NT2/D1 (cell line): Measurements from ENCODE around the gene PHC2.

Source experiments
- DNase-seq: peaks from one replicate; pipeline ENCODE4 v3.0.0-alpha.2; 2011; ENCODE audit warnings: low read depth, low spot score
- H3K27me3 ChIP-seq: 2 replicates; pipeline ENCODE4 v1.6.0; 2011; ENCODE audit warnings: mild to moderate bottlenecking; ENCODE audit not compliant: insufficient read length, insufficient read depth
- H3K36me3 ChIP-seq: 2 replicates; pipeline ENCODE4 v1.6.1; 2011; ENCODE audit warnings: mild to moderate bottlenecking, low read length, mixed read lengths; ENCODE audit not compliant: insufficient read depth, insufficient read length
- H3K4me1 ChIP-seq: 2 replicates; pipeline ENCODE4 v1.5.1; 2011; ENCODE audit not compliant: insufficient read depth, insufficient read length
- H3K4me3 ChIP-seq: 2 replicates; pipeline ENCODE4 v1.5.1; 2011; ENCODE audit warnings: low read depth; ENCODE audit not compliant: insufficient read length
- H3K9ac ChIP-seq: 2 replicates; pipeline ENCODE4 v1.6.0; 2011; ENCODE audit warnings: low read depth; ENCODE audit not compliant: insufficient read length
- H3K9me3 ChIP-seq: 2 replicates; pipeline ENCODE4 v1.5.1; 2011; ENCODE audit warnings: mild to moderate bottlenecking, low read length; ENCODE audit not compliant: insufficient read depth
- SUZ12 ChIP-seq: IDR thresholded peaks from 2 replicates; pipeline ENCODE4 v1.6.1; 2011; ENCODE audit not compliant: insufficient read length, insufficient read depth; ENCODE audit errors: extremely low read depth
- YY1 ChIP-seq: IDR thresholded peaks from 2 replicates; pipeline ENCODE4 v1.6.1; 2011; ENCODE audit not compliant: insufficient read length, insufficient read depth
- ZNF274 ChIP-seq: IDR thresholded peaks from 2 replicates; pipeline ENCODE4 v1.6.1; 2011; ENCODE audit warnings: mild to moderate bottlenecking, low read depth, low read length

PHC2 gene

GRCh38 chr1:33338440-33339211 lies 92.3 kb downstream of the PHC2 start:
- no peaks in the 10 kb centered on the region for H3K27me3 ChIP-seq
- no peak overlapping the region for H3K4me3 ChIP-seq
- no peak for DNase-seq
- TF ChIP-seq SUZ12, result no peak
- no peak for TF ChIP-seq YY1
- no peak for TF ChIP-seq ZNF274
- H3K9ac ChIP-seq, result peak overlapping the region; percentile 27
- H3K36me3 ChIP-seq, result peaks cover 42% of the 10 kb centered on the region
- H3K4me1 ChIP-seq, result peaks cover 28% of the 10 kb centered on the region
- no peaks in the 10 kb centered on the region for H3K9me3 ChIP-seq

GRCh38 chr1:33338048-33338439 lies 92.9 kb downstream of the PHC2 start:
- Histone ChIP-seq H3K9ac (no peak overlapping the region), H3K9me3 (no peaks in the 10 kb centered on the region), H3K4me3 (no peak overlapping the region), H3K36me3 (peaks cover 44% of the 10 kb centered on the region), H3K27me3 (no peaks in the 10 kb centered on the region), H3K4me1 (peaks cover 28% of the 10 kb centered on the region)
- TF ChIP-seq YY1, result no peak
- no peak for TF ChIP-seq ZNF274
- no peak for TF ChIP-seq SUZ12
- DNase-seq, result no peak

DNA sequence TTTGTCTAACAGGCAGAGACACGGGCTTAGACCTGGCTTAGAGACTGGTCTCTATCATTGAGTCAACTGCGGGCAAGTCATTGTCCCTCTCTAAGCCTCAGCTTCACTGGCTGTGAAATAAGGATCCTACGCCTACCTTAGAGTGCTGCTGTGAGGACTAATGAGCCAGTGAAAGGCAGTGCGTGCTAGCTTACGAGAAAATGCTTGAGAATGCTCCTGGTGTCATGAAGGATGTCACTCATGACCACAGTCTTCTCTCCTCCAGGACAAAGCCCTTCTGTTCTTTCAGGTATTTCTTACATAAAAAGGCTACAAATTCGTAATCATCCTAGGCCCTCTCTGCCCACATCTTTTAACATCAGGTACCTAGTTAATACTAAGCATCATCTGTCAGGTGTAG lies 93.5 kb downstream of the PHC2 start:
- TF ChIP-seq ZNF274, result no peak
- TF ChIP-seq YY1, result no peak
- no peak for TF ChIP-seq SUZ12
- H3K4me1 ChIP-seq, result peaks cover 25% of the 10 kb centered on the region
- DNase-seq, result no peak

DNA sequence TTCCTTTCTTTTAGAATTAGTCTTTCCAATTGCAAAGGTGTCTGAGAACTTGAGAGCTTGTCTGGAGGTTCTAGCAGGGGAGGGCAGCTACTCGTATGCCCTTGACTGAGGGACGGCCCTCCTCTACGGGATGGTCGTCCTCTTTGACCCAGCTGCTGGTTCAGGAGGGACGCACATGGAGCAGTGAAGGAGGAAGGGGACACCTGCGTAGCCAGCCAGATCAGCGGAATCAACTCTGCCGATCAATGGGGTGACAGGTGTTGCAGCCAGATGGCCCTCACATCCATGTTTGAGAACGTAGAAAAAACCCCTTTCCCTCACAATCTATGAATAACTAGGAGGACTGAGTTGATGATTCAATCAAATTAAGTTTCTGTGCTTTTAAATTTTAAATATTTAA lies 94.3 kb downstream of the PHC2 start:
- Histone ChIP-seq H3K36me3 (peaks cover 55% of the 10 kb centered on the region), H3K27me3 (no peaks in the 10 kb centered on the region)

More for the DNA sequence above, 93.5 kb downstream of the PHC2 start:
- no peaks in the 10 kb centered on the region for H3K27me3 ChIP-seq
- no peak overlapping the region for H3K9ac ChIP-seq
- no peaks in the 10 kb centered on the region for H3K9me3 ChIP-seq
- no peak overlapping the region for H3K4me3 ChIP-seq
- peaks cover 51% of the 10 kb centered on the region for H3K36me3 ChIP-seq

DNA sequence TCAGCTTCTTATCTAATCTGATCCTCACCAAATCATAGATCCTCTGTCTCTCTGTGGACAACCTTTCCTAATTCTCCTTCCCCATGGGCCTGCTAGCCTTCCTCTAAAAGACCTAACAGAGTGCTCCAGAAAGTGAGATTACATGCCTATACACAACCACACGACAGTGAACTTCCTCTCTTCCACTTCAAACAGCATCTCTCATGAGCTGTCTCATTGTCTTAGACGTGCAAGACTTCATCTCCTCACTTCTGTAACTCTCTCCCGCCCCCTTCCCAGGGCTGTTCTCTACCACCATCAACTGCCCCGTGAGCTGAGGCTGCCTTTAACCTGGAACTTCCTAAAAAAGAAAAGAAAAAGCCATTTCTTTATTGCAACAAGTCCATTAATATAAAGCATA lies 95.9 kb downstream of the PHC2 start:
- peaks cover 11% of the 10 kb centered on the region for H3K4me1 ChIP-seq
- TF ChIP-seq ZNF274 (no peak), YY1 (no peak), SUZ12 (no peak)
- DNase-seq, result no peak

More for the DNA sequence above, 94.3 kb downstream of the PHC2 start:
- Histone ChIP-seq H3K4me1 (peaks cover 21% of the 10 kb centered on the region), H3K9me3 (no peaks in the 10 kb centered on the region), H3K9ac (no peak overlapping the region), H3K4me3 (no peak overlapping the region)
- DNase-seq, result no peak
- TF ChIP-seq ZNF274 (no peak), YY1 (no peak), SUZ12 (no peak)

DNA sequence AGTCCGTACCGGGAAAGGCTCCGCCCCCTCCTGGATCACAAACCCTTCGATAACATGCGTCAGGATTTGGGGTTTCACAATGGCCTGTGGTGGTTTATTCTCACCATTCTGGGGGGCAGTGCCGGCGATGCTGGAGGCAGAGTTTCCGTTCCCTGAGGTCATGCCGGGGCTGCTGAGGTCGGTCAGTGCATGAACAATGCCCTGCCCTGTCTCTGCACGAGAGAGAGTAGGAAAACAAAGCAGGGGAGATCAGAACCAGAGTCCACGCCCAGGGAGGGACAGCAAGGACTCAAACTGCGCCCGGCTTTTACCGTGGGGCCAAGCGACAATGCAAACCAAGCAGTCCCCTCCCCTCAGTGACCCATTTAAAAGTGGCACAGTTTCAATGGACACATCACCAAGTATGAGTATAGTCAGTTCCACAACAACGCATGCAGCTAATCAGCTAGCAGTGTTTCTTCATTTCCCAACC lies 96.8 kb downstream of the PHC2 start:
- H3K4me1 ChIP-seq, result peaks cover 5% of the 10 kb centered on the region
- H3K9me3 ChIP-seq, result no peaks in the 10 kb centered on the region
- no peak for TF ChIP-seq ZNF274
- TF ChIP-seq YY1, result no peak
- TF ChIP-seq SUZ12, result no peak
- no peaks in the 10 kb centered on the region for H3K27me3 ChIP-seq
- no peak for DNase-seq
- H3K9ac ChIP-seq, result no peak overlapping the region
- no peak overlapping the region for H3K4me3 ChIP-seq
- peaks cover 65% of the 10 kb centered on the region for H3K36me3 ChIP-seq

More for the DNA sequence above, 95.9 kb downstream of the PHC2 start:
- peaks cover 60% of the 10 kb centered on the region for H3K36me3 ChIP-seq
- H3K4me3 ChIP-seq, result no peak overlapping the region
- no peaks in the 10 kb centered on the region for H3K27me3 ChIP-seq
- H3K9ac ChIP-seq, result no peak overlapping the region
- no peaks in the 10 kb centered on the region for H3K9me3 ChIP-seq

GRCh38 chr1:33332881-33333280 lies 98.0 kb downstream of the PHC2 start:
- no peaks in the 10 kb centered on the region for H3K9me3 ChIP-seq
- H3K4me3 ChIP-seq, result no peak overlapping the region
- peaks cover 74% of the 10 kb centered on the region for H3K36me3 ChIP-seq
- TF ChIP-seq YY1 (no peak), ZNF274 (no peak), SUZ12 (no peak)
- H3K27me3 ChIP-seq, result no peaks in the 10 kb centered on the region
- DNase-seq, result no peak
- no peak overlapping the region for H3K9ac ChIP-seq
- no peaks in the 10 kb centered on the region for H3K4me1 ChIP-seq
